Pancreas (tissue), 10 donors: ENCODE results near the gene LHFPL2. TPM values are rescaled to one million over a fixed set of nuclear protein-coding genes. Genes with fewer than 3 reads are reported as not detected.

ENCODE experiments used
- ATAC-seq, 4 donors: fragments of 200-7000 bp; cut with Tn5 transposase; one replicate each; pipeline versions ENCODE4 v1.8.0 to v1.9.1; 2020; ENCODE audit warnings: mild to moderate bottlenecking in 4 of 4, moderate library complexity in 4 of 4
- DNase-seq, 6 donors: peaks; one replicate each; pipeline ENCODE4 v3.0.0-alpha.2; 2020
- FAIRE-seq: peaks from 2 replicates; lab custom pipeline; 2012; peaks lifted over from hg19 to GRCh38; lab: Jason Lieb, UNC
- H3K27ac ChIP-seq, 4 donors: fragments of 200-600 bp; sonication (generic); 1 replicate in 3 of 4; 2 replicates in 1 of 4; pipeline versions ENCODE4 v1.5.0 to v1.8.0; 2020
- H3K27me3 ChIP-seq, 4 donors: fragments of 200-600 bp; one replicate each; pipeline ENCODE4 v1.8.0; 2021
- H3K36me3 ChIP-seq, 3 donors: fragments of 200-600 bp; sonication (generic) in 1 of 3; one replicate each; pipeline versions ENCODE4 v1.5.0 to v1.8.0; 2020 to 2021
- H3K4me1 ChIP-seq, 3 donors: fragments of 200-600 bp; one replicate each; pipeline ENCODE4 v1.8.0; 2021
- H3K4me3 ChIP-seq, 4 donors: fragments of 200-600 bp; sonication (generic) in 2 of 4; one replicate each; pipeline versions ENCODE4 v1.5.0 to v1.8.0; 2020 to 2021
- H3K9me3 ChIP-seq, 4 donors: fragments of 200-600 bp; one replicate each; pipeline ENCODE4 v1.8.0; 2021
- CTCF ChIP-seq, 4 donors: fragments of 200-600 bp; sonication (generic) in 3 of 4; IDR thresholded peaks; one replicate each; pipeline versions ENCODE4 v1.5.0 to v1.8.0; 2021; ENCODE audit warnings: antibody characterized with exemption in 4 of 4
- WGBS, 2 donors: extraction: QIAGEN DNeasy Blood & Tissue Kit; methylation state at CpG; one replicate each; pipeline ENCODE4 v1.1.7; 2013; 5-methylcytosine and 5-hydroxymethylcytosine counted together
- intact Hi-C, 3 donors: fragments of 100-400 bp; cut with DNase I; formaldehyde crosslinking; loops; one replicate each; pipeline versions ENCODE4 v1.11.1 to v1.14.2; 2022
- polyA plus RNA-seq, 2 donors: library from polyadenylated mRNA; stranded (reverse); fragments of 200-250 nt; gene quantifications; one replicate each; pipeline ENCODE4 v1.2.3, GENCODE V29; 2013
- total RNA-seq, 6 donors: library from RNA; stranded (reverse); fragmentation: NEBNext Ultra II Directional in 4 of 6; extraction: Animal tissue kit (Norgen Biotek cat#: 25700) in 4 of 6; gene quantifications; one replicate each; pipeline versions ENCODE4 v1.2.1 to v1.2.4, GENCODE V29; 2021 to 2023
- donor health status: healthy with polysubstance abuse.
- donor health status: DM: no; HTN: no; CAD: no; lungs with moderate emphysema.
- donor health status: DM: no; HTN: no; CAD: no.
- donor health status: control.
- donor health status: control.
- donor health status: Bipolar disorder and iron deficiency.
- donor health status: DM: yes; HTN: yes; CAD: no.
- donor health status: DM: no; HTN: no; CAD: no.
- donor health status: DM: no; HTN: no; CAD: no.
- donor health status: DM: yes; HTN: yes; CAD: no.

Gene LHFPL2
- total and polyA plus RNA-seq, 8 donors: 4.0 to 28.4 (median 13.0) TPM

DNA sequence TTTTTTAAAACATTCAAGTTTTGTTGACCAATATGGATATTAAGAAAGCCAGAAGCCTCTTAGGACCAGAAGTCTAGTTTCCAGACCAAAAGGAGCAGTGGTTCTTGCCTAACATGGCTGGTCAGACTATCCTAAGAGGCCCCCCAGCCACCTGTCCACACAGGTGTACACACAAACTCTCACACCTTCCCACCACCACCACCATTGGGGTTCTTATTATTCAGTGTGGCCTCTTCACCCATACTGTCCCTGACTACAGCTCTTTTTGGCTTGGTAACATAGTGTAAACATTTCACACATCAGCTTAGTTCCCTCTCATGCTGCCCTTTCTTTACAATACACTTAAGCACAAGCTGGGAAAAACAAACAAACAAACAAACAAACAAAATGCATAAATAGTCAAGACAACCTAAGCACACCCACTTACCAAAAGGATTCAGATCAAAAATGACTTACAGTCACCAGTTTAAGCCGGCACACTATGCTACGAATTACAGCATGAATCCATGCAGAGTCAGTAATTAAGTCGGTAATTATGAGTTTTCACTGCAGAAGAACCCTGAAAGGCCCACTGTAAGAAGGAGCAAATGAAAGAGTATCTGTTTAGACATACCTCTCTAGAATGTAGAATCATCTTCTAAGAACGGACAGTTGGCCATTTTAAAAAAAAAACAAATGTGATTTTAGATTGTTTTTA, 9.5 kb downstream of the LHFPL2 start:
- DNase-seq: no peak
- ATAC-seq: peak in 1 of 4 donors; percentile 16
- H3K27ac ChIP-seq: peak overlapping the region; percentile 14 to 64 (median 40)
- H3K4me3 ChIP-seq: no peak overlapping the region
- 85 to 93% methylated on average over 4 of the region's 4 CpGs for WGBS, 2 donors
- no peak for TF ChIP-seq CTCF (IDR thresholded peaks at IDR 0.05)
- H3K27me3 ChIP-seq: no peaks in the 10 kb centered on the region
- H3K9me3 ChIP-seq: no peaks in the 10 kb centered on the region
- H3K4me1 ChIP-seq: peaks cover 23 to 40% (median 30%) of the 10 kb centered on the region in 3 donors
- no peak for FAIRE-seq
- H3K36me3 ChIP-seq: no peaks in the 10 kb centered on the region
- intact Hi-C loops: no loop called here

DNA sequence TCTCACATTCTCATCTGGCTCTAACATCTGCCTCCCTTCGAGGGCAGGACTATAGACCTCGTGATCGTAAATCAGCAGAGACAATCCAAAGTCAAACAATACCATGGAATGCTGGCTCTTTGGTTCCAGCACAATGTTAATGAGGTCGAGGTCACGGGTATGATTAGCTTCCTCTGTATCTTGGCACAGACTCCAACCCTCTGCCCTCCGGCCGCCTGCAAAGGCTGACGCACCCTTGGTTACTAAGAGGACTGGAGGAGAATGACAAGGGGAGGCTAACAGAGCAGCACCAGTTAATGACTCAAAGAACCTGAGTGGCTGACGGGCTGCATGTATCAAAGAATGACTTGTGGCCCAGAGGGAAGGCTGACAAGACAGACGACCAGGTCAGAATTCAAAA, 10.1 kb downstream of the LHFPL2 start:
- FAIRE-seq: no peak
- Histone ChIP-seq H3K4me1 (peaks cover 23 to 40% (median 30%) of the 10 kb centered on the region in 3 donors), H3K27ac (peak overlapping the region; percentile 14 to 64 (median 40)), H3K36me3 (no peaks in the 10 kb centered on the region), H3K9me3 (no peaks in the 10 kb centered on the region), H3K4me3 (no peak overlapping the region), H3K27me3 (no peaks in the 10 kb centered on the region)
- no peak for TF ChIP-seq CTCF (IDR thresholded peaks at IDR 0.05)
- peak; percentile 90 to 96 (median 94) for ATAC-seq
- DNase-seq: peak; percentile 67 to 90 (median 84)
- 8 to 13% methylated on average over 10 of the region's 10 CpGs for WGBS, 2 donors
- intact Hi-C loops: no loop called here

DNA sequence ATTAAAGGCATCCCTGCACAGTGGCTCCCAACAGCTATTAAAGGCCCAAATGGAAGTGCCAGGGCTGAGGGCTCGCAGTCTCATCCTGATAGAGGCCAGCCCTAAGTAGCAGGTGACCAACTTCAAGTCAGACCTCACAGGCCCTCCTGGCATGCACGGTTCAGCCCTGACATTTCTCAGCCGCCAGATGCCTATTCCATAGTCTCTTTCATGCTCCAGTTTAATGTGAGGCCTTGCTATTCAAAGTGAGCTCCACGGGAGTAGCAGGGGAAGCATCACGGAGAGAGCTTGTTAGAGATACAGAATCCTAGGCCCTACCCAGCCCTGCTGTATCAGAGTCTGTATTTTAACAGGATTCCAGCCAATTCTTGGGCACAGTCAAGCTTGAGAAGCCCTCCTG, 11.1 kb downstream of the LHFPL2 start:
- WGBS, 2 donors: 76% methylated on average over 5 of the region's 5 CpGs
- Histone ChIP-seq H3K4me3 (no peak overlapping the region), H3K4me1 (peaks cover 23 to 35% (median 30%) of the 10 kb centered on the region in 3 donors), H3K27me3 (no peaks in the 10 kb centered on the region), H3K36me3 (no peaks in the 10 kb centered on the region), H3K27ac (peak overlapping the region in 2 of 4 donors; percentile 19 to 64), H3K9me3 (no peaks in the 10 kb centered on the region)
- FAIRE-seq (no peak), ATAC-seq (no peak), DNase-seq (no peak)
- intact Hi-C loops: no loop called here
- no peak for TF ChIP-seq CTCF (IDR thresholded peaks at IDR 0.05)

- DNase-seq: no peak
- WGBS, 2 donors: 96 to 100% methylated on average over 1 of the region's 1 CpG
- no peaks in the 10 kb centered on the region for H3K9me3 ChIP-seq
- no peaks in the 10 kb centered on the region for H3K27me3 ChIP-seq
- no peak overlapping the region for H3K27ac ChIP-seq
- H3K36me3 ChIP-seq: no peaks in the 10 kb centered on the region
- no peak for ATAC-seq
- H3K4me1 ChIP-seq: peaks cover 23 to 39% (median 30%) of the 10 kb centered on the region in 3 donors
- no peak for TF ChIP-seq CTCF (IDR thresholded peaks at IDR 0.05)
- intact Hi-C loops: no loop called here
- no peak overlapping the region for H3K4me3 ChIP-seq
- FAIRE-seq: no peak
Observed at GRCh38 chr5:78636682-78637081, 11.9 kb downstream of the LHFPL2 start.

GRCh38 chr5:78634634-78635033, 13.9 kb downstream of the LHFPL2 start:
- peaks cover 10 to 28% (median 23%) of the 10 kb centered on the region in 3 donors for H3K4me1 ChIP-seq
- H3K9me3 ChIP-seq: no peaks in the 10 kb centered on the region
- no peak for TF ChIP-seq CTCF (IDR thresholded peaks at IDR 0.05)
- DNase-seq (no peak), ATAC-seq (no peak), FAIRE-seq (no peak)
- intact Hi-C loops: no loop called here
- no peaks in the 10 kb centered on the region for H3K36me3 ChIP-seq
- H3K27ac ChIP-seq: no peak overlapping the region
- H3K4me3 ChIP-seq: no peak overlapping the region
- WGBS, 2 donors: 71 to 85% methylated on average over 3 of the region's 3 CpGs
- no peaks in the 10 kb centered on the region for H3K27me3 ChIP-seq
